A673 (cell line): Measurements from ENCODE around the gene OR10R2. TPM values are rescaled to one million over a fixed set of nuclear protein-coding genes. Genes with fewer than 3 reads are reported as not detected.

Source experiments
- BruUV-seq: library from RNA; stranded (reverse); fragments of 400-500 nt; replicated peaks from 2 replicates; lab custom pipeline; 2021; lab: Mats Ljungman, UMichigan
- CTCF ChIA-PET: fragments of 300-600 bp; sonication (Branson Sonifier 250); formaldehyde crosslinking; loops from one replicate; lab custom pipeline; 2022; ENCODE audit warnings: antibody characterized with exemption; lab: Charles Lee
- POLR2A ChIA-PET: fragments of 300-600 bp; sonication (Branson Sonifier 250); formaldehyde crosslinking; loops from one replicate; lab custom pipeline; 2022; ENCODE audit warnings: antibody characterized with exemption; ENCODE audit not compliant: low non-redundant PET; lab: Charles Lee
- DNase-seq: peaks from one replicate; pipeline ENCODE4 v3.0.0-alpha.2; 2015; ENCODE audit warnings: low spot score
- H3K27ac ChIP-seq: fragments of 200-600 bp; sonication (generic); 2 replicates; pipeline ENCODE4 v1.5.1; 2016; ENCODE audit warnings: mixed run types, low read depth, mild to moderate bottlenecking, mixed read lengths, antibody characterized with exemption, low read length; ENCODE audit not compliant: poor library complexity, severe bottlenecking
- H3K27me3 ChIP-seq: fragments of 200-600 bp; sonication (generic); replicated peaks from 2 replicates; pipeline ENCODE4 v1.6.1; 2017; ENCODE audit warnings: mixed run types, low read depth, mild to moderate bottlenecking, mixed read lengths, antibody characterized with exemption, low read length; ENCODE audit not compliant: insufficient read depth, poor library complexity
- H3K36me3 ChIP-seq: fragments of 200-600 bp; sonication (generic); 2 replicates; pipeline ENCODE4 v1.6.1; 2016; ENCODE audit warnings: mixed run types, mild to moderate bottlenecking, mixed read lengths, antibody characterized with exemption, low read length; ENCODE audit not compliant: insufficient read depth, poor library complexity, severe bottlenecking
- H3K4me1 ChIP-seq: fragments of 200-600 bp; sonication (generic); 2 replicates; pipeline ENCODE4 v1.6.1; 2017; ENCODE audit warnings: mixed run types, mild to moderate bottlenecking, mixed read lengths, antibody characterized with exemption, low read length; ENCODE audit not compliant: insufficient read depth, poor library complexity, severe bottlenecking
- H3K4me3 ChIP-seq: fragments of 200-600 bp; sonication (generic); 2 replicates; pipeline ENCODE4 v1.5.1; 2016; ENCODE audit warnings: low read depth, mixed run types, mild to moderate bottlenecking, mixed read lengths, low read length; ENCODE audit not compliant: poor library complexity, severe bottlenecking
- H3K9me3 ChIP-seq: fragments of 200-600 bp; sonication (generic); 2 replicates; pipeline ENCODE4 v1.6.1; 2016; ENCODE audit warnings: mixed run types, low read depth, mild to moderate bottlenecking, mixed read lengths, antibody characterized with exemption, low read length; ENCODE audit not compliant: poor library complexity, severe bottlenecking
- CTCF ChIP-seq: fragments of 300-800, 200-600 bp; sonication (generic); conservative IDR thresholded peaks from 2 replicates; pipeline ENCODE4 v1.5.1; 2017; ENCODE audit warnings: low read depth, mild to moderate bottlenecking, antibody characterized with exemption, low read length, moderate library complexity, mixed read lengths
- EZH2 ChIP-seq: fragments of 200-600 bp; sonication (generic); IDR thresholded peaks from 2 replicates; pipeline ENCODE4 v1.6.1; 2017; ENCODE audit warnings: borderline replicate concordance, low read depth, mild to moderate bottlenecking, mixed read lengths, antibody characterized with exemption, low read length; ENCODE audit not compliant: poor library complexity, severe bottlenecking
- intact Hi-C: fragments of 100-400 bp; cut with micrococcal nuclease; formaldehyde crosslinking; loops from one replicate; pipeline ENCODE4 v1.10.0; 2022; ENCODE audit not compliant: unreplicated experiment
- total RNA-seq: library from RNA; stranded (reverse); gene quantifications from 2 replicates; pipeline ENCODE4 v1.2.3, GENCODE V29; 2021

OR10R2 gene
- total RNA-seq, 1 experiment from 2014 or later: not detected

- H3K36me3 ChIP-seq: no peaks in the 10 kb centered on the region
- ChIA-PET POLR2A (no interaction called here), CTCF (no interaction called here)
- BruUV-seq: no TSS peak
- TF ChIP-seq CTCF (no peak), EZH2 (no peak)
- H3K9me3 ChIP-seq: no peaks in the 10 kb centered on the region
- H3K27ac ChIP-seq: no peak overlapping the region
- H3K4me1 ChIP-seq: no peaks in the 10 kb centered on the region
- no peak overlapping the region for H3K4me3 ChIP-seq
- H3K27me3 ChIP-seq: peaks cover 18% of the 10 kb centered on the region
- intact Hi-C loops: loop anchor here (2.0 kb wide), 1 partner anchor 491 kb away; no protein-coding TSS in a partner anchor
- no peak for DNase-seq
Measured at GRCh38 chr1:158507511-158507910, 35.5 kb downstream of the OR10R2 start.

GRCh38 chr1:158509471-158510156 lies 37.6 kb downstream of the OR10R2 start:
- no TSS peak for BruUV-seq
- Histone ChIP-seq H3K27ac (no peak overlapping the region), H3K36me3 (no peaks in the 10 kb centered on the region), H3K4me3 (no peak overlapping the region), H3K4me1 (no peaks in the 10 kb centered on the region), H3K9me3 (no peaks in the 10 kb centered on the region), H3K27me3 (peaks cover 18% of the 10 kb centered on the region)
- peak; percentile 14 for DNase-seq
- POLR2A ChIA-PET: no interaction called here
- TF ChIP-seq CTCF (no peak), EZH2 (no peak)
- CTCF ChIA-PET: no interaction called here
- intact Hi-C loops: no loop called here

GRCh38 chr1:158516966-158517365 lies 44.9 kb downstream of the OR10R2 start:
- Histone ChIP-seq H3K4me1 (no peaks in the 10 kb centered on the region), H3K9me3 (no peaks in the 10 kb centered on the region), H3K27ac (no peak overlapping the region), H3K27me3 (peaks cover 27% of the 10 kb centered on the region), H3K4me3 (no peak overlapping the region), H3K36me3 (no peaks in the 10 kb centered on the region)
- no peak for DNase-seq
- ChIA-PET POLR2A (no interaction called here), CTCF (no interaction called here)
- BruUV-seq: no TSS peak
- intact Hi-C loops: no loop called here
- TF ChIP-seq CTCF (no peak), EZH2 (no peak)
